ENCODE measurements around the gene NHSL2. TPM values are rescaled to one million over a fixed set of nuclear protein-coding genes. Genes with fewer than 3 reads are reported as not detected.

The NHSL2 gene
- total RNA-seq, 2 donors from 2014 or later, result 6.9 to 11.2 TPM

DNA sequence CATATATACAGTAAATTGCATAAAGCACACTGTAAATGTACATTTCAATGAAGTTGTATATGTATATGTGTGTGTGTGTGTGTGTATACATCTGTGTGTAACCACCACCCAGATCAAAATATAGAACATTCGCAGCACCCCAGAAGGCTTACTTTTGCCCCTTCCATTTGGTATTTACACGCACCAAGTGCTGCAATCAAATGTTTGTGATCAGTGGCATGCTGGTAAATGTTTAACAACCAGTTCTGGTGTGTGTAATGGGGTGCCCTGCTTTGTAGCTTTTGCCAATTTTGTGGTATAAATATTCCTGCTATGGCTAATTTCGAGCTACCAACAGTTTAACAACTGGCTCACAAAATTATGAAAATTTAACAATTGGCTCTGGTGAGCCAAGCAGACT lies 119.8 kb downstream of the NHSL2 start:
- H3K4me1 Mint-ChIP-seq, result no peaks in the 10 kb centered on the region
- Histone ChIP-seq H3K27ac (ENCODE audit: low read depth, low read length) (no peak overlapping the region), H3K9ac (ENCODE audit: extremely low read depth, low read length, poor library complexity, severe bottlenecking) (no peak overlapping the region), H3K36me3 (ENCODE audit: control insufficient read depth, insufficient read depth, low read length) (no peaks in the 10 kb centered on the region), H3K27me3 (ENCODE audit: control insufficient read depth, insufficient read depth, low read length, poor library complexity, severe bottlenecking) (no peaks in the 10 kb centered on the region), H3K4me3 (ENCODE audit: low read length) (no peak overlapping the region), H3K9me3 (ENCODE audit: control insufficient read depth, low read length) (no peaks in the 10 kb centered on the region), H3K4me1 (ENCODE audit: control insufficient read depth, insufficient read depth, low read length) (no peaks in the 10 kb centered on the region)
- peaks cover 59% of the 10 kb centered on the region for H3K9me3 Mint-ChIP-seq
- H3K27me3 Mint-ChIP-seq (ENCODE audit: insufficient read depth), result no peaks in the 10 kb centered on the region
- TF ChIP-seq, protein P1, sequence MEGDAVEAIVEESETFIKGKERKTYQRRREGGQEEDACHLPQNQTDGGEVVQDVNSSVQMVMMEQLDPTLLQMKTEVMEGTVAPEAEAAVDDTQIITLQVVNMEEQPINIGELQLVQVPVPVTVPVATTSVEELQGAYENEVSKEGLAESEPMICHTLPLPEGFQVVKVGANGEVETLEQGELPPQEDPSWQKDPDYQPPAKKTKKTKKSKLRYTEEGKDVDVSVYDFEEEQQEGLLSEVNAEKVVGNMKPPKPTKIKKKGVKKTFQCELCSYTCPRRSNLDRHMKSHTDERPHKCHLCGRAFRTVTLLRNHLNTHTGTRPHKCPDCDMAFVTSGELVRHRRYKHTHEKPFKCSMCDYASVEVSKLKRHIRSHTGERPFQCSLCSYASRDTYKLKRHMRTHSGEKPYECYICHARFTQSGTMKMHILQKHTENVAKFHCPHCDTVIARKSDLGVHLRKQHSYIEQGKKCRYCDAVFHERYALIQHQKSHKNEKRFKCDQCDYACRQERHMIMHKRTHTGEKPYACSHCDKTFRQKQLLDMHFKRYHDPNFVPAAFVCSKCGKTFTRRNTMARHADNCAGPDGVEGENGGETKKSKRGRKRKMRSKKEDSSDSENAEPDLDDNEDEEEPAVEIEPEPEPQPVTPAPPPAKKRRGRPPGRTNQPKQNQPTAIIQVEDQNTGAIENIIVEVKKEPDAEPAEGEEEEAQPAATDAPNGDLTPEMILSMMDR (conservative IDR thresholded peaks at IDR 0.05), result no peak
- no peak for DNase-seq
- H3K4me3 Mint-ChIP-seq, result no peak overlapping the region
- 83% methylated on average over 3 of the region's 3 CpGs; no CpG with 5 or more reads in 1 of the 2 experiments for WGBS, 2 experiments (ENCODE audit: insufficient coverage in 1 of 2, insufficient read length in 1 of 2)
- H3K36me3 Mint-ChIP-seq (ENCODE audit: low read depth), result peaks cover 2% of the 10 kb centered on the region
- H3K27ac Mint-ChIP-seq, result no peak overlapping the region

DNA sequence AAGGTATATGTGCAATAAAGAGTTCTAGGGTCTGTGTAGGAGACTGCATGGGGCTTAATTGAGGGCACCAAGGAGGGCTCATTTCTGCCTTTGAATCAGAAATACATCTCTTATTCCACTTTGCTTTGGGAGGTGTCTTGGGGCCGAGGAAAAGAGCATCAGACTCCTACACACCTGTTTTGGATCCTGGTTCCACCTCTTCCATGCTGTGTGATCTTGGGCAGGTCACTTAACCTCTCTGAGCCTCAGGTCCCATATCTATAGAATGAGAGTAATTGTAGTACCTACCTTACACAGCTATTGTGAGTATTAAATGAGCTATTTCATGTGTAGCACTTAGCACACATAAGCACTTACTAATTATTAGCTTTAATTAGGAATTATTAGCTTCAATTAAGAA lies 120.5 kb downstream of the NHSL2 start:
- H3K9ac ChIP-seq (ENCODE audit: extremely low read depth, low read length, poor library complexity, severe bottlenecking), result no peak overlapping the region
- 100% methylated on average over 1 of the region's 1 CpG; no CpG with 5 or more reads in 1 of the 2 experiments for WGBS, 2 experiments (ENCODE audit: insufficient coverage in 1 of 2, insufficient read length in 1 of 2)
- no peaks in the 10 kb centered on the region for H3K4me1 Mint-ChIP-seq
- no peak overlapping the region for H3K27ac Mint-ChIP-seq
- no peak overlapping the region for H3K27ac ChIP-seq (ENCODE audit: low read depth, low read length)
- no peaks in the 10 kb centered on the region for H3K27me3 ChIP-seq (ENCODE audit: control insufficient read depth, insufficient read depth, low read length, poor library complexity, severe bottlenecking)
- no peaks in the 10 kb centered on the region for H3K36me3 ChIP-seq (ENCODE audit: control insufficient read depth, insufficient read depth, low read length)
- no peaks in the 10 kb centered on the region for H3K27me3 Mint-ChIP-seq (ENCODE audit: insufficient read depth)
- DNase-seq, result no peak
- H3K4me3 Mint-ChIP-seq, result no peak overlapping the region
- H3K4me1 ChIP-seq (ENCODE audit: control insufficient read depth, insufficient read depth, low read length), result no peaks in the 10 kb centered on the region
- no peaks in the 10 kb centered on the region for H3K9me3 ChIP-seq (ENCODE audit: control insufficient read depth, low read length)
- H3K36me3 Mint-ChIP-seq (ENCODE audit: low read depth), result peaks cover 4% of the 10 kb centered on the region
- peaks cover 63% of the 10 kb centered on the region for H3K9me3 Mint-ChIP-seq
- TF ChIP-seq, protein P1 (conservative IDR thresholded peaks at IDR 0.05), result no peak
- H3K4me3 ChIP-seq (ENCODE audit: low read length), result no peak overlapping the region

DNA sequence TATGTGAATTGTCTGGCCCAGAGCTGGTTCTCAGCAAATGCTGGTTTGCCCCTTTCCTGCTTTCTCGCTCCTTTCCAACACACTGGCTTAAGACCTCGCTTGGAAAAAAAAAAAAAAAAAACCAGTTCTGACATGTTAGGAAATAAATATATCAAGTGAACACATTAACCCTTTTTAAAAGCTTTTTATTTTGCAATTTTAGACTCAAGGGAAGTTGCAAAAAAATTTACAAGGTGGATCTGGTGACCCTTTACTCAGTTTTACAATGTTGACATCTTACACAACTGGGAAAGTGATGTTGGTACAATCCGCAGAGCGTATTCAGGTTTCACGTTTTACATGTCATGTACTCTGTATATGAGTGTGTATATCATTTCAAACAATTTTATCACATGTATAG lies 121.0 kb downstream of the NHSL2 start:
- TF ChIP-seq, protein P1 (conservative IDR thresholded peaks at IDR 0.05), result no peak
- no peak overlapping the region for H3K4me3 Mint-ChIP-seq
- Histone ChIP-seq H3K36me3 (ENCODE audit: control insufficient read depth, insufficient read depth, low read length) (no peaks in the 10 kb centered on the region), H3K27me3 (ENCODE audit: control insufficient read depth, insufficient read depth, low read length, poor library complexity, severe bottlenecking) (no peaks in the 10 kb centered on the region), H3K4me1 (ENCODE audit: control insufficient read depth, insufficient read depth, low read length) (no peaks in the 10 kb centered on the region), H3K9ac (ENCODE audit: extremely low read depth, low read length, poor library complexity, severe bottlenecking) (no peak overlapping the region), H3K4me3 (ENCODE audit: low read length) (no peak overlapping the region), H3K9me3 (ENCODE audit: control insufficient read depth, low read length) (no peaks in the 10 kb centered on the region), H3K27ac (ENCODE audit: low read depth, low read length) (no peak overlapping the region)
- DNase-seq, result no peak
- H3K4me1 Mint-ChIP-seq, result no peaks in the 10 kb centered on the region
- H3K27me3 Mint-ChIP-seq (ENCODE audit: insufficient read depth), result no peaks in the 10 kb centered on the region
- H3K36me3 Mint-ChIP-seq (ENCODE audit: low read depth), result peaks cover 4% of the 10 kb centered on the region
- H3K27ac Mint-ChIP-seq, result no peak overlapping the region
- peaks cover 62% of the 10 kb centered on the region for H3K9me3 Mint-ChIP-seq
- WGBS, 2 experiments (ENCODE audit: insufficient coverage in 1 of 2, insufficient read length in 1 of 2), result 100% methylated on average over 1 of the region's 5 CpGs; no CpG with 5 or more reads in 1 of the 2 experiments

Data from endodermal cell (in vitro differentiated cells).